ENCODE data around the gene SH3RF1.

Gene SH3RF1

DNA sequence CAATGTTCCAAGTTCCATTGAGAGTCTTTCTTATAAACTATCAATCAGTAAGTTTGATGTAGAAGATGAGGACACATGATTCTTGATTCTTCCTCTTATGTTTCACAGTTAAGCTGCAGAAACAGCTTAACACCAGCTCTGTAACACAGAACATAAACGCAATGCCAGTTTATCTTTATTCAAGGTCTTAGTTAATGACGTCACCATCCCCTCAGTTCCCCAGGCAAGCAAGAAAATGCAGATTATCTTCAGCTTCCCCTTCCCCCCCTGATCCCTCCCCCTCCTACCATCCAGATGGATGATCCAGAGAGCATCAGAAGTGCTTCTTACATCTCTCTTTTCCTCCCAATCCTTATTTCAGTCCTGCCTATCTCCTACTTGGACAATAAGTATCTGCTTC is 4.4 kb upstream of the SH3RF1 start:
- no peak for DNase-seq (ENCODE audit: low read depth in 2 of 2)

DNA sequence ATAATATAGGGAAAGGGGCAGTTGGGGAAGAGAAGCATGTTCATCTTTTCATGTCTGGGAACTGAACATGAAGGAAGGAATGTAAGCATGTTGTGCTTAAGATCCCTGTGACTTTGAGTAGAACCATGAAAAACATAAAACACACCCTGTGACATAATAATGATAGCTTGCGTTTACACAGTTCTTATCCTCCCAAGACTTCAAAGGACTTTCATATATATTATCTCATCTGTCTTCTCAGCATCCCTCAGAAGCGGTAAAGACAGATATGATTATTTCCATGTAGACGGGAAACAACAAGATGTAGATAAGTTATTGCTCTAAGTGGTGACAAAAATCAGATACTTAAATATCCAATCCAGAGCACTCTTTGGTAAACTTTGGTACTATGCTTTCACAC is 3.3 kb upstream of the SH3RF1 start:
- DNase-seq (ENCODE audit: low read depth in 2 of 2): no peak

DNA sequence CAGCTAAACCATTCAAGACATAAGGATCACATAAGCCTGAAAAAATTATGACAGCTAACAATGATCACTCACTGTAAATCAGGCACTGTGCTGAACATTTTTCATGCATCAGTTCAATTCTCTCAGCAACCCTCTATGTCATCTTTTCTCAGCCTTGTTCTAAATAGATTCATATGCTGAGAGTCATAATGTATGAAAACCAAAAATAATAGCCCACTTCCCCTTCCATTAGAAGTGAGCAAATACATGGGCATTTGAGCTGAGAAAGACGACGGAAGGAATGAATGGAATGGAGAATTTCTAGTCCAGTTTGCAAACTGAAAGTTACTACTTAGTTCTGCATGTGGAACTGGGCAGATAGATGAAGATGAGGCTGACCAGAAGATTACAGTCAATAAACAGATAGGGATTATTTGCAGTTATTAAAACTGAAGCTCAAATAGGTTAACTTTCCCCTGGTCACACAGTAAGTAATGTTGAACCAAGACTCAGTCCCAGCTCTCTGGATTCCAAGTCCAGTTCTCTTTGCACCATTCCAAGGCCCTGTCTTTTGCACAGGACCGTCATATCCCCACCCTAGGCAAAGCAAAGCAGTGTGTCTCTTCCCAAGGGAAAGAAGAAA is 1.6 kb upstream of the SH3RF1 start:
- no peak for DNase-seq (ENCODE audit: low read depth in 2 of 2)

DNA sequence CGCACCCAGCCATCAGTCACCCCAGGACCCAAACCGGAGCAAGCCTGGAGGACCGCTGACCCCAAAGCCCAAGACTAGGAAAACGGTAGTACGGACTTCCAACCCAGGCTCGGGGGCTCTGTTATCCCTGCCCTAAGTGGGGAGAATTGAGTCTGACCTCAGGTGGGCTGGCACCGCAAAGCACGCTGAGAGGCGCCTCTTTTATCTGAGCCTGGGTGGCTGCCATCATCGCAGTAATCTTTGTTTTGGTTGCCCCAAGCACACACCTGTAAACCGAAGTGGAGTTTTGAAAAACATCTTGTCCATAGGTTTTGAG is 894 bp upstream of the SH3RF1 start:
- no peak for DNase-seq (ENCODE audit: low read depth in 2 of 2)

DNA sequence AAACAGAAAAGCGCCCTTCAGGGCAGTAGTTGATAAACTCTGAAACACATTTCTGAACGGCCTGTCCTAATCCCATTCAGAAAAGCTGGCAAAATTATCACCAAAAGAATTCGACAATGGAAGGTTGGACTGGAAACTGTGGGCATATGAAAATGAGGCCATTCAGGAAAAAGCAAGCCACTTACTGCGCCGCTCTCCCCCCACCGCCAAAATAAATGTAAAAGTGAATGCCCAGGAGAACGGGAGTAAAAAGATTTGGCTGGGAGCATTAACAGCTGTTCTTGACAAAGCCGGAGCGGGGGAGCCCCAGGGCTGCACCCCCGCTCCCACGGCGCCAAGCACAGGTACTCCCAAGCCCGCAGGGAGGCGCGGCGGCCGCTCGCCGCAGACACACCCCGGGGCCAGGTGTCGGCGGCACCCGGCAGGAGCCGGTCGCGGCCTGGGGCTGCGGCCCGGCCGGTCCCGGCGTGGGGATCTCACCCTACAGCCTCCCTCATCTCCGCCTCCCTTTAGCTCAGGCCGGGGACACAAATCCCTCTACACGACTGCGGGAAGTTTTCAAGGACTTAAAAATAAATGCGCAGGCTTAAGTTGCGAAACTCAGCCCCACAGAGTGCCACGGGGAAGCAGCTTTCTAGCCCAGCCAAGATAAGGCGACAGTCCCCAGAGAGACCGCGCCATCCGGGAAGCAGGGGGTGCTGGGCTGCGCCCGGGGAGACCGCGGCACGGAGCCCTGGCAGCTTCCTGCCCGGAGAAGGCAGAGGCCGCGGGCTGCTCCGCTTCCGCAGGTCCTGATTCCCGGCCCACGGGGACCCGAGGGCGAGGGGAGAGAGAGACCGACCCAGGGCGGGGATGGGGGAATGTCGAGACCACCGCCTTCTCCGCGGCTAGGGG is 593 bp downstream of the SH3RF1 start:
- DNase-seq (ENCODE audit: low read depth in 2 of 2): no peak

DNA sequence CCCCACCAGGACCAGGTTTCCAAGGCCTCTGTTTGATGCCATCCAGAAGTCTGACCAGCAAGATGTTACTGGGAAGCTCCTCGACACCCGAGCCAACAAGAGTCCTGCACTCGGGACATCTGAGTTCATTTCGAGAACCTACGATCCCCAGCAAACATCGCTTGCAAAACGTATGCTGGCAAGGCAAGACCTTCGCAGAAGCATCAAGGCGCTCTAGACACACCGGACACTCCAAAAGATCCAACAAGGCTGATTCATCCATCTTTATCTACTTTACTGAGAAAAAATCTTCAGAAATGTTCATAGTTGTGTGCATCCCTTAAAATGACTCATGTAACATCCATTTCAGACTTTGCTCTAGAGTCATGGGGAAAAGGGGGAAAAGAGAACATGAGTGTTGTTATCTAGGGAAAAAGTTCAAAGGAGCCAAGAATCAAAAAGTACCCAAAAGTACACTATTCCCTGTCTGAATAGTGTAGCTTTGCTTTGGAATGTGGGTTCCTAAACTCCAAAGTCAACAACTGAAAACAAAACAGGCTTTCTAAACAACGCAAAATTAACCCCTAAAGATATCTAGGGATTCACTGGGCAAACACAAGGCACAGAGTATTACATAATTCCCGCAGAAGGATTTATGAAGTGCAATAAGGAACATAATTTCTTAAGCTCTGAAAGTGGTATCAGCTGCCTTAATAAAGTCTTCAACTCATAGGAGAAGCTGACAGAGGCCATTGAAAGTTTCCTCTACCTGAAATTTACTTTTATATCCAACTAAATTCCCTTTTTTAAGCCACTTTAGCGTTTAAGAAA is 1.6 kb downstream of the SH3RF1 start:
- DNase-seq (ENCODE audit: low read depth in 2 of 2): no peak

DNA sequence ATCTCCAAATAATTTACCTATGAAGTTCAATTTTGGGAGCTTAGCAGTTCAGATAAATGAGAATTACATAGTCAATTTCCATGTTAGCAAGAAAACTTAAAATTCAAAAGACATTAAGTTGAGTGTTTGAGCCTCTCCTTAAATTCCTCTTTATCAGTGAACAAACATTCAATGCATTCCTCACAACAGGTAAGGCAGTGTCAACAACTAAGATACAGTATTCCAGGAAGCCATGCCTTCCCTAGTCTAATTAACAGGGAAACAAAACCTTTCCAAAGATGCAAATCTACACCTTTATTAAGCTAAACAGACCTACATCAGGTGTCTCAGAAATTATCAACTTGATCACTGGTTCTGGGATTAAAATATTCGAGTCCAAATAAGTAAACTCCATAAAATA is 3.7 kb downstream of the SH3RF1 start:
- DNase-seq (ENCODE audit: low read depth in 2 of 2): no peak

DNA sequence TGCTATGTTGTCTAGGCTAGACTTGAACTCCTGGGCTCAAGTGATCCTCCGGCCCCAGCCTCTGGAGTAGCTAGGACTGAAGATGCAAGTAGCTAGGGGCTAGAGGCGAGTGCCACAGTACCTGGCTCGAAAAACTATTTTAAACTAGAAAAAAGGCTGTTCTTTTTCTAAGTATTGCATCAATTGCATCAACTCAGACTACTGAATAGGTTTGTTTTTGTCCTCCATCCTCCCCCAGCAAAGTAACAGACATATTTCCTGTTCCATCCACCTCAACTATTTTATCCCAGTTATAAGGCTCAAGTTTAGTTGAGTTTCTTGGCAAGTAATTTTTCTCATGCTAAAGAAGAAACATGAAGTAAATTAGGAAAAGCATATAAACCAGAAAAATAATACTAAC is 4.1 kb downstream of the SH3RF1 start:
- DNase-seq (ENCODE audit: low read depth in 2 of 2): no peak

DNA sequence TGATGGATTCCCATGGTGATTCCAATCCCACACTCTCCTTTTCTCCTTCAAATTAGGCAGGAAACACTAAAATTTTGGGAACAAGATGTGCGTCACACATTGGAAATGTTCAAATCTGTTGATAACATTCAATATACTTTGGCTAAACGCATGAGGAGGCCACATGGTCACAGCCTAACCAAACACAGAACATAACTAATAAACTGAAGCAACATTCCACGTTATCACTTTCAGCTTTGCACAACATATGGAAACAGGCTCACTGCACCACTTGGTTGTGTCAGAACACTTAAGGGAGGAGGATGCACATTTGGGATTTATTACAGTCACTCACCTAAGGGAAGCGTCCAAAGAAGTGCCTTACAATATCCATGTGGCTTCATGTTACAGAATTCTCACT is 4.7 kb downstream of the SH3RF1 start:
- DNase-seq (ENCODE audit: low read depth in 2 of 2): no peak

DNA sequence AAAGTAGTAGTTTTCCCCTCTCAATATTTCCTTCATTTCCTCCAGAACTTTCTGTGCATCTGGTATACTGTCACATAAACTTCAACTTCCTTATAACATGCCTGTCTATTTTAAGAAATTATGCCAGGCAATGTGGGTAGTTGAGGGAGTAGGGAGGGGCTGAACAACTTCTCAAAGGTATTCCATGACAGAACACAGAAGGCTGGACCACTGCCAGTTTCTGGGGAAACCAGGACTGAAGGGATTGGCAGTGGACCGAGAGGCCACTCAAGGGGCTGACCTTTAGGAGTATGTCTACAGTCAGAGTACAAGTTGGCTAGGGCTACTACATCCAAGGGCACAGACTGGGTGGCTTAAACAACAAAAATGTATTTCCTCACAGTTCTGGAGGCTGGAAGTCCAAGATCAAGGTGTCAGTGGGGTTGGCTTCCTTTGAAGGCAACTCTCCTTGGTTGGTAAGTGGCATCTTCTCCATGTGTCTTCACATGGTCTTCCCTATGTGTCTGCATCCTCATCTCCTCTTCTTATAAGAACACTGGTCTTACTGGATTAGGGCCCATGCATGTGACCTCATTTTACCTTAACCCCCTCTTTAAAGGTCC is 6.9 kb downstream of the SH3RF1 start:
- no peak for DNase-seq (ENCODE audit: low read depth in 2 of 2)

DNA sequence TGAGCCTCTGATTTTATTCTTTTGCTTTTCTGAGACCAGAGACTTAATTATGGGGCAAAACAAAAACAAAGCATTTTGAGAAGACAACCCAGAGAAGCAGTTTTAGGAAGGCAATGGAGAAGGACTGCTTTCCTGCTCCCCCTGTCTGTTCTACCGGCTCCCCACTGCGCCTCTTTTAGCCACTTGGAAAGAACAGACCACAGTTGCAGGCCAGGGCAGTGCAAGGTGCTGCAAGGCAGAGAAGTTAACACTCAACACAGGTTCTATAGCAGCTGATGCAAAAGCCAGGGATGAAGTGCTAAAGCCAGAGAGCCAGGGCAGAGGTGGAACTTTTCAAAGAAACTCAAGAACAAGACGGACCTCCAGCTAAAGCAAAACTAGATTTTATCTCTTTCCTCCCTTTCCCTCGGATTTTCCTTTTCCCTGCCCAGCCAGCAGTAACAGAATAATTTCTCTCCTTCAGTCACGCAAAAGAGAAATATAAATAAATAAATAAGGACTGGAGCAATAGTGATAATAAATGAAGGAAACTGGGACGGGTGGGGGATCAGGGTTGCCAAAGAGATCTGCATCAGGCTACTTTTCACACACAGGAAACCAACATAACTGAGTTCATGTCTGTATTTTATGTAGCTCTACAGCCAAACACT is 10.4 kb downstream of the SH3RF1 start:
- no peak for DNase-seq (ENCODE audit: low read depth in 2 of 2)

DNA sequence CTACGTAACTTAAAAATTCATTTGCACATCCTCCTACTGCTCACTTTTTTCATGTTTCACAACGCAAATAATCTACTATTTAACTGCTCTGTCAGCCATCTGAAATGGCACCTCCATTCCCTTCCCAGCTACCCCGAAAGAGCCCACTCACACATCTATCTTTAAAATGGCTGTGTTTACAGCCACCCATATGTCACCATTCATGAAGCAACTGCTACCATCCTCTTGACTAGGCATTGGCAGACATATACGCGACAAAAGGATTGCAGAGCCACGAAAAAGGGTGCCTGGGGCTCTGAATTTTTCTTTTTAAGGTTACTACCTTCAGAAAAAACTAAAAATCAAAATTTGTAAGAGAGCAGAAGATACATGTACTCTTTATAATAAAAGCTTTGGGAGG is 11.5 kb downstream of the SH3RF1 start:
- DNase-seq (ENCODE audit: low read depth in 2 of 2): no peak

DNA sequence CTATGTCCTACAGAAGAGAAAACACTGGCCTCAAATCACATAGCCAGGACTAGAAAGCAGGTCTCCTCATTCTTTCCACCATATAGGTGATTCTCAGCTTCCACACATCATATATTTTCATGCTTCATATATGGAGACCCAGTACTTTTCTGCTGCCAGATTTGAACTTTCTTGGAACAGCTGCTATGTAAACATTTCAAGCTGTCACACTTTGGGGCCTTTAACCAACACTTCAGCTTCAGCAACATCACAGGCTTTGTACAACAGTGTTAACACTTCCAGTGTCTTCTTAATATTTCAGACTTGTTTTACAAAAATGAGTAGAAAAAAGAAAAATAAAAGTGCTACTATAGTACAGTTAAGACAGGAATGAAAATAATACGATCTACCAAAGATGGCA is 12.6 kb downstream of the SH3RF1 start:
- DNase-seq (ENCODE audit: low read depth in 2 of 2): no peak

DNA sequence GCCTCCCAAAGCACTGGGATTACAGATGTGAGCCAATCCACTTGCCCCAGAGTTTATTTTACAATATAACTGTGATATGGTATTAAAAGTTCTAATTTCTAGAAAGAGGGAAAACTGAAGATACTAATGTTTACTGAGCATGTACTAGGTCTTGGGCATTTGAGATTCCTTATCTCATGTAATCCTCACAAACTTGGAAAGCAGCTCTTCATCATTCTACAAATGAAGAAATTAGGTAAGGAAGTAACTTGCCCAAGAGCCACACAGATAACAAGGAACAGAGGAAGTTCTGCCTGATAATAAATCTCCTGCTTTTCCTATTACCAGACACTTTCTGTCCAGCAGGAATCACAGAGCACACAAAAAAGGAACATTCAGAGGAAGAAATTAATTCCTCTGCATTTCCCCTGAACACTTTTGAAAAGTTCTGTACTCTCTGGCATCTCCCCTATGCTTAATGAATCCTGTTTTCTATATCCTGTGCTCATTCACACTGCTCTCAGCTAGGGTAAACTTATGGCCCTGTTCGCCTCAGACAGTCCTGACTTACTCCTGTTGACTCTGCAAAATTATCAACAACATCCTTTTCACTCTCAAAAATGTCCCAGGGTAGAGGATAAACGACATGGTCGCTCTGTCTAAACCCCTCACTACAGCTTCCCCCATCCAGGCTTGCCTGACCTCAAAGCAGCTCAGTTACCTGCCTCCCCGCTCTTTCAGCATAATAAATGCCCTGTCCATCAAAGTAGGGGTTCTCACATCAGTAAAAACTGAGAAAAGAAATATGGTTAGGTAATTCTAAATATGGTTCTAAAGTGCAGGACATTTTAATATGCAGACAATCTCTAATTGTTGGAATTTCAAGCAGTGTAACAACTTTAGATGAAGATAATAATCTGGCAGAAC is 13.6 kb downstream of the SH3RF1 start:
- no peak for DNase-seq (ENCODE audit: low read depth in 2 of 2)

DNA sequence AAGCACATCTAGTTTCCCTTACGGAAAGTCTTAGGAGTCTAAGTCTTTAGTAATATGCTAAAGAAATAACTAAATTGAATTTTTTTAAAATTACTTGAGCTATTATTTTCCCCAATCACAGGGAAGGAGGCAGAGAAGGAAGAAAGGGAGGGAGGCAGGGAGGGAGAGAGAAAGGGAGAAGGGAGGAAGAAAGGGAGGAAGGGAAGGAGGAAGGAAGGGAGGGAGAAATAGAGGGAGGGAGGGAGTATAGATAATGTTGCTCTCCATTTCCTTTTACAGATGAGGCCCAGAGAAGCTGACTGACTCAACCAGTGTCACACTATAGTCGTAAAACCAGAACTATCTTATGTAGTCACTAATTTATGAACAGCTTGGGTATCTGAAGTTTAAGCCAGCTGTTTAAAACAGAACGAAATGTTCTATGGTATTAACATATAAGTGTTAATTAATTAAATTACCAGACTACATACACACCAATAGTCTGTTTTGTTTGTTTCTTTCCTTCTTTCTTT is 14.6 kb downstream of the SH3RF1 start:
- DNase-seq (ENCODE audit: low read depth in 2 of 2): no peak

DNA sequence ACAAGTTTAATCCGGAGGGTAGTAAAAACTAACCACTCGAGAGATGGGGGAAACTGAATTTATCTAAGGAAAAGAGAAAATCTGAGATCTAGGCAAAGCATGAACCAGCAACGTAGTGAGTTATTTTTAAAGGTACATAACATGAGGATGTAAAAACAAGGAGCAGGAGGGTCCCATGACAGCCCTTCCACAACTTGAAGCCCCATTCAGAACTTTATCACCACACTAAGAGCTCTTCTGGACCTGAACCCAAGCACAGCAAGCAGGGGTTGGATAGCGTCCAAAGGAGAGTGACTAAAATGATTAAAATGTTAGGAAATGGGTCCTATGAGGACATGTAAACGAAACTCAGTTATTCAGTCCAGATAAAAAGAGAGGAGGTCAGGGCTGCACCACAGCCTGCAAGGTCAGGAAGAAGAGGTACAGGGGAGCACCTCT is 16.2 kb downstream of the SH3RF1 start:
- DNase-seq (ENCODE audit: low read depth in 2 of 2): no peak

DNA sequence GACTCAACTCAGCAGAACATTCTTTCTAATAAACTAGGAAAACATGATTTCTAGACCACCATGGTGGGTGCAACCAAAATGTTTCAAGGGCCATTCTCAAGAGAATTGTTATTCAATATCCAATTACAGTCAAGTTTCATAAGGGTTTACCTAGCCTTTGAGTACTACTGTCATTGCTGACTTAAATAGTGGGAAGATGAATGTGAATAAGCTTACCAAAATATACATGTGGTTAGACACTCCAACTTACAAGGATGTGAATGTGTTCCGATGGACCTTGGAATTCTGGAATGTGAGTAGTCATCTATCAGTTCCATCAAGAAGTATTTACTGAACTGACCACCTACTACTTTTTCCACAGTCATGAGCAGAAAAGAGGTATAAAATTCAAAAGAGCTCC is 16.9 kb downstream of the SH3RF1 start:
- DNase-seq (ENCODE audit: low read depth in 2 of 2): no peak

DNA sequence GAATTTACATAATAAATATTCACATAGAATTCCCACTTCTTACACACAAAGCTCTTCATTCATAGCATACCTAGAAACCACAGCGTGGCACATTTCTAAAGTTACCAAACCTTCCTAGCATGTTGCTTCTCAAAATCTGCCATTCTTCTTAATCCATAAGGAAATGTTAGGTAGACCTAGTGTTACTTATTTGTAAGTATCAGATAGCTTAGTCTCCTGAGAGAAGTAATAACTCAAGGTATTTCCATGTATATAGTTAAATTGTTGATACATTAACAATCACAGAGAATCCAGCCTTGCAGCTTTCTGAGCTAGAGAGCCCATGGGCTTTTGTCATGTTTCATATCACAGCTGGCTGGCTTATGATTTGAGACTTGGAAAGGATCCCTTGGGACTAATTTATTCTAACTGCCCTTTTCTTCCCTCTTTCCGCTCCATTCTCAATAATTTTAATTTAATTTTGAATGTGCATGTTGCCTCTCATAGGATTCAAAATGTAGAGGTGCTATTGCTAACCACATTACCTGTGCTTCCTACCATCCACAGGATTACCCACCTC is 17.6 kb downstream of the SH3RF1 start:
- no peak for DNase-seq (ENCODE audit: low read depth in 2 of 2)

DNA sequence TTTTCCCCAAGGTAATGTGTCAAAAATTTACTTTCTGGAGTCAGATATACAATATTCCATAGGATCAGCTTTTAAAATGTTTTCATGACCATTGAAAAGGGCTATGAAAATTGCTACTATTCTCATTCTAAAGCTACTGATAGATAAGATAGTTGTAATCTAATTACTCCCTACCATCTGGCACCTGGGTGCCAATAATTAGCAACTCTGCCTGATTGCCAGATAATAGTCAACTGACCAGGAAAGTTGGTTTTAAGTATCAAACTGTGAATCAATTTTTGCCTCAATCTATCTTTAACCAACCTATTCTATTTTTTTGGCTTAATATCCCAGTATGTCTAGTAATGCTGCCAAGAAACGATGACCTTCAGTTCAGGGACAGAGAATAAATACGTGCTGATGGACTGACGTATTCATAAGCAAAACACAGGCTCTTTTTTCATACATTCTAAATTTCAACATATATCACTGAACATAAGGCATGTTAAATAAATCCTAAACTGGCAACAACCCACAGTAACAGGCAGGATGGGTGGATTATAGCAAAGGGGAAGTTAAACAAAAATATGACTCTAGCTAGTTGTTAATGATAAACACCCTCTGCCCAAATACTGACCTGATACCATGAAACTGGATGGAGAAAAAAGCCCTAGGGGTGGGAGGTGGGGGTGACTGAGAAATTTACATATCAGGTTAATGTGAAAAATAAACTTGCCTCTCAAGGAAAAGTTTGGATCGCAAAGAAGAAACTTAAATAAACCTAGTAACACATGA is 18.2 kb downstream of the SH3RF1 start:
- no peak for DNase-seq (ENCODE audit: low read depth in 2 of 2)
